KMS-11 (cell line): ENCODE results near the gene CTAGE1.

Experiments
- H2AFZ ChIP-seq: fragments of 200-600 bp; sonication (generic); 2 replicates; pipeline ENCODE4 v1.6.1; 2016; ENCODE audit warnings: antibody characterized with exemption, mixed run types, low read depth
- H3K27ac ChIP-seq: fragments of 200-600 bp; sonication (generic); 2 replicates; pipeline ENCODE4 v1.6.1; 2016; ENCODE audit warnings: mild to moderate bottlenecking, mixed run types
- H3K27me3 ChIP-seq: fragments of 200-600 bp; sonication (generic); 2 replicates; pipeline ENCODE4 v1.6.1; 2017; ENCODE audit warnings: mild to moderate bottlenecking, low read depth, mixed run types, moderate library complexity; ENCODE audit not compliant: insufficient read depth
- H3K36me3 ChIP-seq: fragments of 200-600 bp; sonication (generic); 2 replicates; pipeline ENCODE4 v1.6.1; 2017; ENCODE audit warnings: mild to moderate bottlenecking, mixed run types; ENCODE audit not compliant: insufficient read depth
- H3K4me1 ChIP-seq: fragments of 200-600 bp; sonication (generic); 2 replicates; pipeline ENCODE4 v1.6.1; 2016; ENCODE audit warnings: mild to moderate bottlenecking, low read depth, mixed run types; ENCODE audit not compliant: poor library complexity, severe bottlenecking
- H3K4me2 ChIP-seq: fragments of 200-600 bp; sonication (generic); 2 replicates; pipeline ENCODE4 v1.7.0; 2016; ENCODE audit warnings: mild to moderate bottlenecking, mixed run types
- H3K4me3 ChIP-seq: fragments of 200-600 bp; sonication (generic); IDR thresholded peaks from 2 replicates; pipeline ENCODE4 v1.6.1; 2017; ENCODE audit warnings: low read depth, low read length, mixed read lengths; ENCODE audit not compliant: insufficient read depth
- H3K79me2 ChIP-seq: fragments of 200-600 bp; sonication (generic); 2 replicates; pipeline ENCODE4 v1.6.1; 2016; ENCODE audit warnings: low read depth, mixed run types; ENCODE audit not compliant: insufficient read depth
- H3K9ac ChIP-seq: fragments of 200-600 bp; sonication (generic); 2 replicates; pipeline ENCODE4 v1.6.1; 2016; ENCODE audit warnings: mild to moderate bottlenecking, mixed run types
- H4K20me1 ChIP-seq: fragments of 200-600 bp; sonication (generic); 2 replicates; pipeline ENCODE4 v1.6.1; 2016; ENCODE audit warnings: mild to moderate bottlenecking, mixed run types; ENCODE audit not compliant: insufficient read depth
- CTCF ChIP-seq: fragments of 200-600 bp; sonication (generic); conservative IDR thresholded peaks from 2 replicates; pipeline ENCODE4 v1.6.1; 2017; ENCODE audit warnings: low read depth, mild to moderate bottlenecking, antibody characterized with exemption, low read length, moderate library complexity, mixed read lengths

CTAGE1 gene

GRCh38 chr18:22427822-22428549, 10.3 kb upstream of the CTAGE1 start:
- Histone ChIP-seq H3K27me3 (no peaks in the 10 kb centered on the region), H3K9ac (no peak overlapping the region), H4K20me1 (no peaks in the 10 kb centered on the region), H3K27ac (no peak overlapping the region), H3K36me3 (no peaks in the 10 kb centered on the region), H2AFZ (no peak overlapping the region), H3K4me3 (no peak overlapping the region), H3K4me2 (no peak overlapping the region), H3K4me1 (no peaks in the 10 kb centered on the region), H3K79me2 (no peaks in the 10 kb centered on the region)
- no peak for TF ChIP-seq CTCF

GRCh38 chr18:22424565-22424963, 6.8 kb upstream of the CTAGE1 start:
- H3K27ac ChIP-seq: no peak overlapping the region

GRCh38 chr18:22423878-22424564, 6.3 kb upstream of the CTAGE1 start:
- Histone ChIP-seq H3K4me1 (no peaks in the 10 kb centered on the region), H2AFZ (no peak overlapping the region), H3K4me2 (no peak overlapping the region), H3K4me3 (no peak overlapping the region), H3K36me3 (no peaks in the 10 kb centered on the region), H3K9ac (no peak overlapping the region), H3K27ac (no peak overlapping the region), H4K20me1 (no peaks in the 10 kb centered on the region), H3K79me2 (no peaks in the 10 kb centered on the region), H3K27me3 (no peaks in the 10 kb centered on the region)
- no peak for TF ChIP-seq CTCF

More at GRCh38 chr18:22424565-22424963, 6.8 kb upstream of the CTAGE1 start:
- no peaks in the 10 kb centered on the region for H3K79me2 ChIP-seq
- H3K9ac ChIP-seq: no peak overlapping the region
- H3K4me1 ChIP-seq: no peaks in the 10 kb centered on the region
- no peak overlapping the region for H2AFZ ChIP-seq
- H3K4me2 ChIP-seq: no peak overlapping the region
- no peaks in the 10 kb centered on the region for H4K20me1 ChIP-seq
- H3K36me3 ChIP-seq: no peaks in the 10 kb centered on the region
- no peaks in the 10 kb centered on the region for H3K27me3 ChIP-seq
- no peak for TF ChIP-seq CTCF
- H3K4me3 ChIP-seq: no peak overlapping the region

- H3K27ac ChIP-seq: no peak overlapping the region
- no peak overlapping the region for H3K9ac ChIP-seq
- no peaks in the 10 kb centered on the region for H3K27me3 ChIP-seq
- H3K36me3 ChIP-seq: no peaks in the 10 kb centered on the region
- H2AFZ ChIP-seq: no peak overlapping the region
- H3K79me2 ChIP-seq: no peaks in the 10 kb centered on the region
- H3K4me1 ChIP-seq: no peaks in the 10 kb centered on the region
- no peak overlapping the region for H3K4me2 ChIP-seq
- no peak for TF ChIP-seq CTCF
- no peak overlapping the region for H3K4me3 ChIP-seq
- no peaks in the 10 kb centered on the region for H4K20me1 ChIP-seq
Measured at GRCh38 chr18:22422909-22423548, 5.3 kb upstream of the CTAGE1 start.
